LNCaP clone FGC (cell line): Measurements from ENCODE around the gene METAP2.

Source experiments
- DNase-seq: peaks from one replicate; pipeline ENCODE4 v3.0.0-alpha.2; 2011; ENCODE audit warnings: low read depth
- H3K4me3 ChIP-seq: 2 replicates; pipeline ENCODE4 v1.5.1; 2011; ENCODE audit warnings: mild to moderate bottlenecking, low read depth, low read length, control low read depth
- CTCF ChIP-seq: IDR thresholded peaks from 2 replicates; pipeline ENCODE4 v1.5.1; 2012; ENCODE audit warnings: mild to moderate bottlenecking; ENCODE audit not compliant: control insufficient read depth, insufficient read depth; ENCODE audit errors: extremely low read depth

METAP2 gene

GRCh38 chr12:95484524-95484923 is 10.6 kb downstream of the METAP2 start:
- no peak for TF ChIP-seq CTCF
- peak; percentile 52 for DNase-seq
- no peak overlapping the region for H3K4me3 ChIP-seq

GRCh38 chr12:95487024-95487423 is 13.1 kb downstream of the METAP2 start:
- no peak for TF ChIP-seq CTCF
- DNase-seq, result no peak
- no peak overlapping the region for H3K4me3 ChIP-seq

- TF ChIP-seq CTCF, result no peak
- no peak for DNase-seq
- H3K4me3 ChIP-seq, result no peak overlapping the region
These were observed 18.5 kb downstream of the METAP2 start for GRCh38 chr12:95492462-95492861.

GRCh38 chr12:95494888-95495287 is 20.9 kb downstream of the METAP2 start:
- TF ChIP-seq CTCF, result no peak
- H3K4me3 ChIP-seq, result no peak overlapping the region
- DNase-seq, result no peak

- TF ChIP-seq CTCF, result no peak
- H3K4me3 ChIP-seq, result no peak overlapping the region
- no peak for DNase-seq
These were observed 21.5 kb downstream of the METAP2 start for GRCh38 chr12:95495433-95495832.

- H3K4me3 ChIP-seq, result no peak overlapping the region
- no peak for TF ChIP-seq CTCF
- peak; percentile 64 for DNase-seq
These were observed 23.1 kb downstream of the METAP2 start for GRCh38 chr12:95497031-95497430.

- no peak for TF ChIP-seq CTCF
These were observed 25.0 kb downstream of the METAP2 start for GRCh38 chr12:95498968-95499367.

More at GRCh38 chr12:95498968-95499367, 25.0 kb downstream of the METAP2 start:
- no peak overlapping the region for H3K4me3 ChIP-seq
- DNase-seq, result no peak
